Gastrocnemius medialis (tissue), 4 donors: ENCODE data around the gene TMA7. TPM values are rescaled to one million over a fixed set of nuclear protein-coding genes. Genes with fewer than 3 reads are reported as not detected.

Source experiments
- ATAC-seq, 2 donors: fragments of 150-250 bp; one replicate each; pipeline ENCODE4 v1.9.1; 2016
- DNase-seq, 2 donors: peaks; one replicate each; pipeline ENCODE4 v3.0.0-alpha.2; 2019
- H3K27ac ChIP-seq, 4 donors: fragments of 200-600 bp; sonication (generic); 1 replicate in 1 of 4; 2 replicates in 3 of 4; pipeline ENCODE4 v1.5.1; 2016 to 2018; ENCODE audit warnings: mild to moderate bottlenecking in 2 of 4, moderate library complexity in 1 of 4
- H3K27me3 ChIP-seq, 3 donors: fragments of 200-600 bp; sonication (generic) in 2 of 3; 1 replicate in 1 of 3; 2 replicates in 2 of 3; pipeline versions ENCODE4 v1.5.1 to v1.6.0; 2016 to 2019; ENCODE audit warnings: mild to moderate bottlenecking in 1 of 3, moderate library complexity in 1 of 3
- H3K36me3 ChIP-seq, 2 donors: fragments of 200-600 bp; sonication (generic) in 1 of 2; one replicate each; pipeline ENCODE4 v1.5.1; 2017 to 2018
- H3K4me1 ChIP-seq, 2 donors: fragments of 200-600 bp; sonication (generic) in 1 of 2; one replicate each; pipeline ENCODE4 v1.5.1; 2016 to 2017; ENCODE audit warnings: mild to moderate bottlenecking in 2 of 2
- H3K4me3 ChIP-seq, 4 donors: fragments of 200-600 bp; sonication (generic) in 3 of 4; 1 replicate in 1 of 4; 2 replicates in 3 of 4; pipeline ENCODE4 v1.5.1; 2016 to 2019; ENCODE audit warnings: mild to moderate bottlenecking in 2 of 4
- H3K9me3 ChIP-seq, 3 donors: fragments of 200-600 bp; sonication (generic) in 2 of 3; 1 replicate in 1 of 3; 2 replicates in 2 of 3; pipeline ENCODE4 v1.5.1; 2016 to 2019
- POLR2A ChIP-seq, 2 donors: fragments of 450-650 bp; IDR thresholded peaks; one replicate each; pipeline ENCODE4 v1.6.1; 2017; ENCODE audit warnings: antibody characterized with exemption in 2 of 2, mild to moderate bottlenecking in 2 of 2, moderate library complexity in 2 of 2
- in situ Hi-C, 4 donors: fragments of 200-750 bp; cut with MboI; loops; one replicate each; pipeline versions ENCODE4 v1.15.0 to v1.8.0; 2017; ENCODE audit warnings: low sequenced_read_pairs in 4 of 4
- intact Hi-C: fragments of 100-400 bp; cut with DNase I; formaldehyde crosslinking; loops from one replicate; pipeline ENCODE4 v1.15.1; 2023; ENCODE audit warnings: low total_unique reads
- total RNA-seq, 4 donors: library from RNA; depleted of rRNA; stranded (reverse); fragments of >200 nt; gene quantifications; one replicate each; pipeline versions ENCODE4 v1.1.0 to v1.2.3, GENCODE V29; 2016
- TF ChIP-seq, protein P1 (sequence below), 5 experiments: fragments of 450-650 bp in 3 of 5; fragments of 200-600 bp in 2 of 5; sonication (generic) in 2 of 5; IDR thresholded peaks in 4 of 5; conservative IDR thresholded peaks in 1 of 5; 1 replicate in 4 of 5; 2 replicates in 1 of 5; pipeline ENCODE4 v1.5.1; 2016 to 2019; ENCODE audit warnings: antibody characterized with exemption in 5 of 5, mild to moderate bottlenecking in 3 of 5, moderate library complexity in 3 of 5

TMA7 gene
- total RNA-seq, 4 donors from 2014 or later, result 202 to 353 (median 294) TPM

DNA sequence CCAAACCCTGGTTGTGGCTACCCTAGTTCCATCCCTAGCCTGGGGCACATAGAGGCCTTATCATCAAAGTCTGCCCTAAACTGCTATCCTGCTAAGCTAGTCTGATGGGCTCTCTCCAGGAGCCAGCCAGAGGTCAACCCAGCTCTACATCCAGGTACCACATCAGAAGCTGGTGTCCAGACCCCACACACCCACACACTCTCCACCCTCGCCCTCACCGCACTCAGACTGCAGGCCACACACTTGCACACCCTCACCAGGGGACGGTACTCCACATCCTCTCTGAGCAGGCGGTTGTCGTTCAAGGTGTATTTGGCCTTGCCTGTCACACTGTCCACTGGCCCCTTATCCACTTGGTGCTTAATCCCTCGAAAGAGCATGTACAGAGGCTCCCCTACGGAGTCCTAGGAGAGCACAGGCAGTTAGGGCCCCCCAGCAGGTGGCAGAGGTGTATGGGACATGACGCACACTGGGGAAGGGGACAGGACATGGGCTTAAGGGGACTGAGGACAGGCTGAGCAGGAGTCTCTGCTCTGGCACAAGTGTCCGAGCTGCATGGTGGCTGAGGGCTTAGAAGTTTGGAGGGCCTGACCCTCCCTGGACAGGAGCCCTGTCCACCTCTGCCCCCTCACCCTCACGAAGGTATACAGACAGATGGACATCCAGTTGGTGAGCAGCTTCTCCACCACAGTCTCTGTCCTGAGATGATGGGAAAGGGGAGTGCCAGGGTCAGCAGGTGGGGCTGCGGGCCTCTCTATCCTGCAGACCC, 28.3 kb upstream of the TMA7 start:
- no peak overlapping the region for H3K27ac ChIP-seq
- no peaks in the 10 kb centered on the region for H3K4me1 ChIP-seq
- intact Hi-C loops (no loop called here), in situ Hi-C loops (no loop called here)
- no peak for TF ChIP-seq POLR2A (IDR thresholded peaks at IDR 0.05)
- TF ChIP-seq, protein P1, sequence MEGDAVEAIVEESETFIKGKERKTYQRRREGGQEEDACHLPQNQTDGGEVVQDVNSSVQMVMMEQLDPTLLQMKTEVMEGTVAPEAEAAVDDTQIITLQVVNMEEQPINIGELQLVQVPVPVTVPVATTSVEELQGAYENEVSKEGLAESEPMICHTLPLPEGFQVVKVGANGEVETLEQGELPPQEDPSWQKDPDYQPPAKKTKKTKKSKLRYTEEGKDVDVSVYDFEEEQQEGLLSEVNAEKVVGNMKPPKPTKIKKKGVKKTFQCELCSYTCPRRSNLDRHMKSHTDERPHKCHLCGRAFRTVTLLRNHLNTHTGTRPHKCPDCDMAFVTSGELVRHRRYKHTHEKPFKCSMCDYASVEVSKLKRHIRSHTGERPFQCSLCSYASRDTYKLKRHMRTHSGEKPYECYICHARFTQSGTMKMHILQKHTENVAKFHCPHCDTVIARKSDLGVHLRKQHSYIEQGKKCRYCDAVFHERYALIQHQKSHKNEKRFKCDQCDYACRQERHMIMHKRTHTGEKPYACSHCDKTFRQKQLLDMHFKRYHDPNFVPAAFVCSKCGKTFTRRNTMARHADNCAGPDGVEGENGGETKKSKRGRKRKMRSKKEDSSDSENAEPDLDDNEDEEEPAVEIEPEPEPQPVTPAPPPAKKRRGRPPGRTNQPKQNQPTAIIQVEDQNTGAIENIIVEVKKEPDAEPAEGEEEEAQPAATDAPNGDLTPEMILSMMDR (IDR thresholded peaks at IDR 0.05 in 4 of 5, conservative IDR thresholded peaks at IDR 0.05 in 1 of 5), result no peak
- no peaks in the 10 kb centered on the region for H3K9me3 ChIP-seq
- no peak overlapping the region for H3K4me3 ChIP-seq
- no peaks in the 10 kb centered on the region for H3K36me3 ChIP-seq
- H3K27me3 ChIP-seq, result no peaks in the 10 kb centered on the region
- peak in 1 of 2 donors; percentile 8 for DNase-seq
- ATAC-seq, result no peak

DNA sequence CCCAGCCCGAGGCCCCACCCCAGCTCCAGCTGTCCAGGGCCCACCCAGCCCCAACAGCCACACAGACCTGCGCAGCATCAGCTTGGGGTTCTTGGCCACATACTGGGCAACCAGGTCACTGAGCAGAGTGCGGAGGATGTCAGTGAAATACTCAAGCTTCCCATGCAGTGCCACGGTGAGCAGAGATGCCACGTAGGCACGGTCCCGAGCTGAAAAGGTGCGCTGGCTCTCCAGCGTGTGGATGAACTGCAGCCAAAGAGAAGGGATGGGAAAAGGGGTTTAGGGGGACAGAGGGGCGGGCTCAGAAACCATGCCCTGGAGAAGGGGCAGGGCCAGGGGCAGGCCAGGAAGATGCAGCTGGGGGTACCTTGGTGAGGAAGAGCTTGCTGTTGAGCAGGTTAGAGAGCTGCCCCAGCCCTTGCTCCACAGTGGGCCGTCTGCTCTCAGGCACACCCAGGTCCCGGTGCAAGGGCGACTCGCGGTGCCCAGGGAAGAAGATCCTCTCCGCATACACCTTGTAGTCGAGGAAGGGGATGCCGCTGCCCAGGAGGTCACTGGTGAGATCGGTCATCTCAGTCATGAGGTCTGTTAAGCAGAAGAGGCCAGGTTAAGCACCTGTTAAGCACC, 27.6 kb upstream of the TMA7 start:
- TF ChIP-seq POLR2A (IDR thresholded peaks at IDR 0.05), result no peak
- TF ChIP-seq, protein P1 (IDR thresholded peaks at IDR 0.05 in 4 of 5, conservative IDR thresholded peaks at IDR 0.05 in 1 of 5), result no peak

DNA sequence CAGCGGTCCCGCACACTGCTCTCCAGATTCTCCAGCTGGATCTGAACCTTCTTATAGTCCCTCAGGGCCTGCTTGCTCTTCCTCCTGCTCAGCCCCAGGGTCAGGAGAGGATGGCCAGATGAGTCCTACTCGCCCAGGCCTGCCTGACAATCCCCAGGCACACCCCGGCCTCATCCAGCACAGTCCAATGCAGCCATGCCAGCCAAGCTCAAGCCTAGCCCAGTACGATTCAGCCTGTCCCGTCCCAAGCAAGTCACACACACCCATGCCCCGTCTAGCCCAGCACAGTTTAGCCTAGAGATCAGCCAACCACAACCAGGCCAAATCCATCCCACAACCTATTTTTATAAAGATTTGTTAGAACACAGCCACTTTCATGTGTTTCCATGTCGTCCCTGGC, 27.0 kb upstream of the TMA7 start:
- H3K9me3 ChIP-seq, result no peaks in the 10 kb centered on the region
- ATAC-seq (no peak), DNase-seq (no peak)
- no peak overlapping the region for H3K27ac ChIP-seq
- TF ChIP-seq, protein P1 (IDR thresholded peaks at IDR 0.05 in 4 of 5, conservative IDR thresholded peaks at IDR 0.05 in 1 of 5), result no peak
- no peak for TF ChIP-seq POLR2A (IDR thresholded peaks at IDR 0.05)
- no peaks in the 10 kb centered on the region for H3K4me1 ChIP-seq
- no peaks in the 10 kb centered on the region for H3K27me3 ChIP-seq
- in situ Hi-C loops (no loop called here), intact Hi-C loops (no loop called here)
- H3K4me3 ChIP-seq, result no peak overlapping the region
- H3K36me3 ChIP-seq, result no peaks in the 10 kb centered on the region

More for the DNA sequence above, 27.6 kb upstream of the TMA7 start:
- H3K36me3 ChIP-seq, result no peaks in the 10 kb centered on the region
- no peak overlapping the region for H3K4me3 ChIP-seq
- in situ Hi-C loops, result no loop called here
- H3K9me3 ChIP-seq, result no peaks in the 10 kb centered on the region
- H3K27ac ChIP-seq, result no peak overlapping the region
- ATAC-seq, result no peak
- no peaks in the 10 kb centered on the region for H3K4me1 ChIP-seq
- DNase-seq, result no peak
- H3K27me3 ChIP-seq, result no peaks in the 10 kb centered on the region
- intact Hi-C loops, result no loop called here

DNA sequence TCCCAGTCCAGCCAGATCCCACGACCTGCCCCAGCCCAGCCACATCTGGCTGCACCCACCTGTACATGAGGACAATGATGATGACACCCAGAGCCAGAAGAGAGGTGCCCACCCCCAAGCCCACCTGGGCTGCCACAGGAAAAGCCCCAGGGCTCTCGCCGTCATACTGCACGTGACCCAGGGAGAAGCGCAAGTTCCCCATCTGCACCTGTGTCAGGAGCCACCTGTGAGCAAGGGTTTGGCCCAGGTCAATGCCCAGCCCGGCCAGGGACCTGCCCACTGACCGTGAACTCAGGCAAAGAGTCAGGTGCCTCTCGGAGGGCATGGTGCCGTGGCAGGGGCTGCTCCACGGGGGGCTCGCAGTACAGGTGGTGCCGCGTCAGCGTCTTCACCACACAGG, 26.4 kb upstream of the TMA7 start:
- no peak for TF ChIP-seq POLR2A (IDR thresholded peaks at IDR 0.05)
- TF ChIP-seq, protein P1 (IDR thresholded peaks at IDR 0.05 in 4 of 5, conservative IDR thresholded peaks at IDR 0.05 in 1 of 5), result no peak
- no peaks in the 10 kb centered on the region for H3K27me3 ChIP-seq
- no peak for DNase-seq
- no peak for ATAC-seq
- no peak overlapping the region for H3K4me3 ChIP-seq
- no peaks in the 10 kb centered on the region for H3K36me3 ChIP-seq
- in situ Hi-C loops, result no loop called here
- no peaks in the 10 kb centered on the region for H3K9me3 ChIP-seq
- H3K27ac ChIP-seq, result no peak overlapping the region
- intact Hi-C loops, result no loop called here
- no peaks in the 10 kb centered on the region for H3K4me1 ChIP-seq
